Chondrocyte (in vitro differentiated cells): ENCODE data around the gene IL22RA2. TPM values are rescaled to one million over a fixed set of nuclear protein-coding genes. Genes with fewer than 3 reads are reported as not detected.

ENCODE experiments used
- DNase-seq: peaks from one replicate; pipeline ENCODE4 v3.0.0; 2021; ENCODE audit warnings: mixed read lengths, low spot score
- H3K27ac Mint-ChIP-seq: one replicate; pipeline ENCODE4 v1.8.0; 2021; ENCODE audit warnings: mild to moderate bottlenecking, moderate library complexity, mixed read lengths; ENCODE audit not compliant: unreplicated experiment
- H3K27me3 Mint-ChIP-seq: 2 replicates; pipeline ENCODE4 v1.8.0; 2021; ENCODE audit warnings: low read depth, mixed read lengths
- H3K36me3 Mint-ChIP-seq: 2 replicates; pipeline ENCODE4 v1.8.0; 2021; ENCODE audit warnings: low read depth, mixed read lengths
- H3K4me1 Mint-ChIP-seq: 2 replicates; pipeline ENCODE4 v1.8.0; 2021; ENCODE audit warnings: low read depth, mild to moderate bottlenecking, mixed read lengths
- H3K4me3 Mint-ChIP-seq: one replicate; pipeline ENCODE4 v1.8.0; 2021; ENCODE audit warnings: mild to moderate bottlenecking, moderate library complexity, mixed read lengths; ENCODE audit not compliant: unreplicated experiment
- H3K9me3 Mint-ChIP-seq: 2 replicates; pipeline ENCODE4 v1.8.0; 2021; ENCODE audit warnings: low read depth, mixed read lengths
- CTCF ChIP-seq: fragments of 200-600 bp; sonication (generic); IDR thresholded peaks from 2 replicates; pipeline ENCODE4 v1.5.0; 2021; ENCODE audit warnings: antibody characterized with exemption, mild to moderate bottlenecking, moderate library complexity
- total RNA-seq: library from RNA; stranded (reverse); gene quantifications from 3 replicates; pipeline ENCODE4 v1.2.1, GENCODE V29; 2021

The IL22RA2 gene
- total RNA-seq, 1 donor from 2014 or later: not detected

- Mint-ChIP-seq H3K4me1 (no peaks in the 10 kb centered on the region), H3K9me3 (peaks cover 6% of the 10 kb centered on the region), H3K36me3 (no peaks in the 10 kb centered on the region), H3K4me3 (no peak overlapping the region), H3K27ac (no peak overlapping the region), H3K27me3 (peaks cover 17% of the 10 kb centered on the region)
- no peak for DNase-seq
- TF ChIP-seq CTCF: no peak
Observed at GRCh38 chr6:137177611-137178010, 4.2 kb upstream of the IL22RA2 start.

- H3K27me3 Mint-ChIP-seq: peaks cover 17% of the 10 kb centered on the region
- DNase-seq: no peak
- H3K4me3 Mint-ChIP-seq: no peak overlapping the region
- no peaks in the 10 kb centered on the region for H3K4me1 Mint-ChIP-seq
- no peak overlapping the region for H3K27ac Mint-ChIP-seq
- peaks cover 3% of the 10 kb centered on the region for H3K9me3 Mint-ChIP-seq
- no peak for TF ChIP-seq CTCF
- no peaks in the 10 kb centered on the region for H3K36me3 Mint-ChIP-seq
Observed at GRCh38 chr6:137176729-137177128, 3.3 kb upstream of the IL22RA2 start.

- no peak overlapping the region for H3K4me3 Mint-ChIP-seq
- TF ChIP-seq CTCF: no peak
- no peaks in the 10 kb centered on the region for H3K4me1 Mint-ChIP-seq
- DNase-seq: no peak
- H3K27ac Mint-ChIP-seq: no peak overlapping the region
- H3K36me3 Mint-ChIP-seq: no peaks in the 10 kb centered on the region
- peaks cover 17% of the 10 kb centered on the region for H3K27me3 Mint-ChIP-seq
- H3K9me3 Mint-ChIP-seq: peaks cover 3% of the 10 kb centered on the region
Observed at GRCh38 chr6:137175868-137176245, 2.4 kb upstream of the IL22RA2 start.

GRCh38 chr6:137175157-137175867, 1.9 kb upstream of the IL22RA2 start:
- Mint-ChIP-seq H3K36me3 (no peaks in the 10 kb centered on the region), H3K4me1 (no peaks in the 10 kb centered on the region), H3K27ac (no peak overlapping the region), H3K4me3 (no peak overlapping the region), H3K9me3 (no peaks in the 10 kb centered on the region), H3K27me3 (peaks cover 17% of the 10 kb centered on the region)
- DNase-seq: no peak
- TF ChIP-seq CTCF: no peak

- Mint-ChIP-seq H3K27me3 (peaks cover 21% of the 10 kb centered on the region), H3K36me3 (no peaks in the 10 kb centered on the region), H3K9me3 (peaks cover 3% of the 10 kb centered on the region), H3K4me3 (no peak overlapping the region), H3K27ac (no peak overlapping the region), H3K4me1 (no peaks in the 10 kb centered on the region)
- no peak for TF ChIP-seq CTCF
- no peak for DNase-seq
Observed at GRCh38 chr6:137172734-137173431, 561 bp downstream of the IL22RA2 start.
